ENCODE data around the gene GJB4. TPM values are rescaled to one million over a fixed set of nuclear protein-coding genes. Genes with fewer than 3 reads are reported as not detected.
"Not testable (repeated sequence)": the region's sequence is repeated elsewhere in the genome, so short reads cannot be mapped to it uniquely, and the experiment has no call there.

The GJB4 gene
- not detected for total RNA-seq
- long read RNA-seq = 0 reads

- no peak for DNase-seq
- intact Hi-C loops (cut with DNase I) = no loop called here
- ATAC-seq (ENCODE audit: poor library complexity) = no peak
Observed at GRCh38 chr1:34759503-34760357, at the start of gene GJB4. Gene GJB4 (plus strand): TSS chr1:34759740. CDS start chr1:34761255, 1,515 bp downstream.

GRCh38 chr1:34710812-34711211 lies 48.7 kb upstream of the GJB4 start:
- ATAC-seq (ENCODE audit: poor library complexity) (no peak), DNase-seq (no peak)
- intact Hi-C loops (cut with DNase I) = no loop called here

- DNase-seq (no peak), ATAC-seq (ENCODE audit: poor library complexity) (no peak)
- intact Hi-C loops (cut with DNase I) = no loop called here
Observed at GRCh38 chr1:34711485-34711884, 48.1 kb upstream of the GJB4 start.

- ATAC-seq (ENCODE audit: poor library complexity) = peak; percentile 27
- intact Hi-C loops (cut with DNase I) = no loop called here
- DNase-seq = no peak
Observed at GRCh38 chr1:34712007-34712688, 47.4 kb upstream of the GJB4 start.

GRCh38 chr1:34713443-34713842 lies 46.1 kb upstream of the GJB4 start:
- DNase-seq = no peak
- no peak for ATAC-seq (ENCODE audit: poor library complexity)
- intact Hi-C loops (cut with DNase I) = no loop called here

- DNase-seq = no peak
- intact Hi-C loops (cut with DNase I) = no loop called here
- no peak for ATAC-seq (ENCODE audit: poor library complexity)
Observed at GRCh38 chr1:34714386-34714785, 45.2 kb upstream of the GJB4 start.

GRCh38 chr1:34715139-34715538 lies 44.4 kb upstream of the GJB4 start:
- intact Hi-C loops (cut with DNase I) = no loop called here
- no peak for DNase-seq
- no peak for ATAC-seq (ENCODE audit: poor library complexity)

GRCh38 chr1:34721241-34721640 lies 38.3 kb upstream of the GJB4 start:
- intact Hi-C loops (cut with DNase I) = no loop called here
- DNase-seq = no peak
- no peak for ATAC-seq (ENCODE audit: poor library complexity)

- no peak for ATAC-seq (ENCODE audit: poor library complexity)
Observed at GRCh38 chr1:34721646-34722355, 37.7 kb upstream of the GJB4 start.

GRCh38 chr1:34726861-34727260 lies 32.7 kb upstream of the GJB4 start:
- no peak for DNase-seq
- intact Hi-C loops (cut with DNase I) = no loop called here
- no peak for ATAC-seq (ENCODE audit: poor library complexity)

More at GRCh38 chr1:34721646-34722355, 37.7 kb upstream of the GJB4 start:
- intact Hi-C loops (cut with DNase I) = no loop called here
- no peak for DNase-seq

GRCh38 chr1:34730485-34730884 lies 29.1 kb upstream of the GJB4 start:
- no peak for DNase-seq
- intact Hi-C loops (cut with DNase I) = no loop called here
- ATAC-seq (ENCODE audit: poor library complexity) = no peak

GRCh38 chr1:34732831-34733230 lies 26.7 kb upstream of the GJB4 start:
- intact Hi-C loops (cut with DNase I); DNase-seq; ATAC-seq (ENCODE audit: poor library complexity): not testable (repeated sequence)

- no peak for ATAC-seq (ENCODE audit: poor library complexity)
- no peak for DNase-seq
- intact Hi-C loops (cut with DNase I) = no loop called here
Observed at GRCh38 chr1:34736692-34737091, 22.8 kb upstream of the GJB4 start.

- DNase-seq; ATAC-seq (ENCODE audit: poor library complexity); intact Hi-C loops (cut with DNase I): not testable (repeated sequence)
Observed at GRCh38 chr1:34737236-34737635, 22.3 kb upstream of the GJB4 start.

- ATAC-seq (ENCODE audit: poor library complexity) (no peak), DNase-seq (no peak)
- intact Hi-C loops (cut with DNase I) = loop anchor here (5.0 to 10.0 kb wide), 3 partner anchors 277 to 1107 kb away; no protein-coding TSS in a partner anchor
Observed at GRCh38 chr1:34739613-34740012, 19.9 kb upstream of the GJB4 start.

GRCh38 chr1:34740161-34740868 lies 19.2 kb upstream of the GJB4 start:
- intact Hi-C loops (cut with DNase I) = loop anchor here (5.0 to 10.0 kb wide), 3 partner anchors 278 to 1108 kb away; no protein-coding TSS in a partner anchor
- ATAC-seq (ENCODE audit: poor library complexity) (no peak), DNase-seq (no peak)

GRCh38 chr1:34742667-34743270 lies 16.8 kb upstream of the GJB4 start:
- DNase-seq = peak; percentile 85
- ATAC-seq (ENCODE audit: poor library complexity) = peak; percentile 95
- intact Hi-C loops (cut with DNase I) = loop anchor here (5.0 to 10.0 kb wide), 3 partner anchors 280 to 1110 kb away; no protein-coding TSS in a partner anchor

- ATAC-seq (ENCODE audit: poor library complexity) = no peak
- intact Hi-C loops (cut with DNase I) = loop anchor here (5.0 to 10.0 kb wide), 3 partner anchors 281 to 1111 kb away; no protein-coding TSS in a partner anchor
- DNase-seq = no peak
Observed at GRCh38 chr1:34743775-34744174, 15.8 kb upstream of the GJB4 start.

Data from Right ventricle myocardium superior (tissue), 1 donor.